8988T (cell line): ENCODE measurements around the gene POGZ.
A peak's percentile ranks its signal among the peaks of the same experiment; 100 is the strongest.

Experiments used
- DNase-seq: peaks from one replicate; pipeline ENCODE4 v3.0.0; 2011

Gene POGZ

GRCh38 chr1:151459331-151460046 is at the start of gene POGZ:
POGZ (minus strand) TSS chr1:151459494; CDS start chr1:151442204, 17,290 bp downstream.
- peak; percentile 90 for DNase-seq

- DNase-seq: no peak
Observed at GRCh38 chr1:151508833-151509232, 49.5 kb upstream of the POGZ start.

GRCh38 chr1:151504759-151505158 is 45.5 kb upstream of the POGZ start:
- DNase-seq: no peak

GRCh38 chr1:151504252-151504651 is 45.0 kb upstream of the POGZ start:
- no peak for DNase-seq

- no peak for DNase-seq
Observed at GRCh38 chr1:151502859-151503780, 43.8 kb upstream of the POGZ start.

- DNase-seq: no peak
Observed at GRCh38 chr1:151502035-151502700, 42.9 kb upstream of the POGZ start.

GRCh38 chr1:151501474-151501873 is 42.2 kb upstream of the POGZ start:
- no peak for DNase-seq

GRCh38 chr1:151499930-151500329 is 40.6 kb upstream of the POGZ start:
- no peak for DNase-seq

- DNase-seq: no peak
Observed at GRCh38 chr1:151499365-151499764, 40.1 kb upstream of the POGZ start.

- DNase-seq: no peak
Observed at GRCh38 chr1:151495316-151495715, 36.0 kb upstream of the POGZ start.

- DNase-seq: no peak
Observed at GRCh38 chr1:151494741-151495281, 35.5 kb upstream of the POGZ start.

GRCh38 chr1:151493042-151493441 is 33.7 kb upstream of the POGZ start:
- DNase-seq: no peak

GRCh38 chr1:151492120-151492519 is 32.8 kb upstream of the POGZ start:
- DNase-seq: no peak

GRCh38 chr1:151491641-151492040 is 32.3 kb upstream of the POGZ start:
- no peak for DNase-seq

- DNase-seq: no peak
Observed at GRCh38 chr1:151486557-151486956, 27.3 kb upstream of the POGZ start.

- DNase-seq: no peak
Observed at GRCh38 chr1:151485685-151486255, 26.5 kb upstream of the POGZ start.

GRCh38 chr1:151482017-151482416 is 22.7 kb upstream of the POGZ start:
- no peak for DNase-seq

- DNase-seq: no peak
Observed at GRCh38 chr1:151479462-151479861, 20.2 kb upstream of the POGZ start.

- DNase-seq: no peak
Observed at GRCh38 chr1:151478923-151479322, 19.6 kb upstream of the POGZ start.

GRCh38 chr1:151478140-151478812 is 19.0 kb upstream of the POGZ start:
- no peak for DNase-seq

GRCh38 chr1:151477066-151477465 is 17.8 kb upstream of the POGZ start:
- DNase-seq: no peak

- DNase-seq: no peak
Observed at GRCh38 chr1:151476083-151476482, 16.8 kb upstream of the POGZ start.
